ENCODE data around the gene HOXA4.

HOXA4 gene

GRCh38 chr7:27143950-27144780 is 13.6 kb upstream of the HOXA4 start:
- no peak for DNase-seq (ENCODE audit: low read depth in 1 of 2, low spot score in 1 of 2)
- no peak for TF ChIP-seq JUND (IDR thresholded peaks at IDR 0.05; ENCODE audit: low read depth)
- in situ Hi-C loops (cut with HindIII; ENCODE audit: low pct_unique_long_range_greater_than_20kb, low sequenced_read_pairs): no loop called here

DNA sequence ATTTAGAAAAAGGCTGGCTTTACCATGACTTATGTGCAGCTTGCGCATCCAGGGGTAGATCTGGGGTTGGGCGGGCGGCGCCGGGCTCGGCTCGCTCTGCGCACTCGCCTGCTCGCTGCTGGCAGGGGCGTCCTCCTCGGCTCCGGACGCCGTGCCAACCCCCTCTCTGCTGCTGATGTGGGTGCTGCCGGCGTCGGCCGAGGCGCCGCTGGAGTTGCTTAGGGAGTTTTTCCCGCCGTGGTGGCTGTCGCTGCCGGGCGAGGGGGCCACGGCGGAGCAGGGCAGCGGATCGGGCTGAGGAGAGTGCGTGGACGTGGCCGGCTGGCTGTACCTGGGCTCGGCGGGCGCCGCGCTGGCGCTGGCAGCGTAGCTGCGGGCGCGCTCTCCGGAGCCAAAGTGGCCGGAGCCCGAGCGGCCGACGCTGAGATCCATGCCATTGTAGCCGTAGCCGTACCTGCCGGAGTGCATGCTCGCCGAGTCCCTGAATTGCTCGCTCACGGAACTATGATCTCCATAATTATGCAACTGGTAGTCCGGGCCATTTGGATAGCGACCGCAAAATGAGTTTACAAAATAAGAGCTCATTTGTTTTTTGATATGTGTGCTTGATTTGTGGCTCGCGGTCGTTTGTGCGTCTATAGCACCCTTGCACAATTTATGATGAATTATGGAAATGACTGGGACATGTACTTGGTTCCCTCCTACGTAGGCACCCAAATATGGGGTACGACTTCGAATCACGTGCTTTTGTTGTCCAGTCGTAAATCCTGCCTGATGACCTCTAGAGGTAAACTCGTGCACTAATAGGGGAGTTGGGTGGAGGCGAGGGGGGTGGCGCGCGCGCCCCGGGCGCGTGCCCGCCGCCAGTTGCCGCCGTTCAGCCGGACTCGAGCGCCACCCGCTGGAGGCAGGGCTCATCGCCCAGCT is 12.7 kb upstream of the HOXA4 start, which contains the start of gene HOXA5:
HOXA5 (minus strand) TSS at position 659 of the 927 bp plus-strand sequence; CDS start at position 585, 74 bp downstream.
- in situ Hi-C loops (cut with HindIII; ENCODE audit: low pct_unique_long_range_greater_than_20kb, low sequenced_read_pairs): no loop called here
- TF ChIP-seq JUND (IDR thresholded peaks at IDR 0.05; ENCODE audit: low read depth): no peak
- no peak for DNase-seq (ENCODE audit: low read depth in 1 of 2, low spot score in 1 of 2)

GRCh38 chr7:27142580-27143022 is 12.0 kb upstream of the HOXA4 start:
- no peak for TF ChIP-seq JUND (IDR thresholded peaks at IDR 0.05; ENCODE audit: low read depth)
- DNase-seq (ENCODE audit: low read depth in 1 of 2, low spot score in 1 of 2): no peak
- in situ Hi-C loops (cut with HindIII; ENCODE audit: low pct_unique_long_range_greater_than_20kb, low sequenced_read_pairs): no loop called here

- no peak for DNase-seq (ENCODE audit: low read depth in 1 of 2, low spot score in 1 of 2)
- in situ Hi-C loops (cut with HindIII; ENCODE audit: low pct_unique_long_range_greater_than_20kb, low sequenced_read_pairs): no loop called here
- TF ChIP-seq JUND (IDR thresholded peaks at IDR 0.05; ENCODE audit: low read depth): no peak
Measured at GRCh38 chr7:27141923-27142579, 11.5 kb upstream of the HOXA4 start.

DNA sequence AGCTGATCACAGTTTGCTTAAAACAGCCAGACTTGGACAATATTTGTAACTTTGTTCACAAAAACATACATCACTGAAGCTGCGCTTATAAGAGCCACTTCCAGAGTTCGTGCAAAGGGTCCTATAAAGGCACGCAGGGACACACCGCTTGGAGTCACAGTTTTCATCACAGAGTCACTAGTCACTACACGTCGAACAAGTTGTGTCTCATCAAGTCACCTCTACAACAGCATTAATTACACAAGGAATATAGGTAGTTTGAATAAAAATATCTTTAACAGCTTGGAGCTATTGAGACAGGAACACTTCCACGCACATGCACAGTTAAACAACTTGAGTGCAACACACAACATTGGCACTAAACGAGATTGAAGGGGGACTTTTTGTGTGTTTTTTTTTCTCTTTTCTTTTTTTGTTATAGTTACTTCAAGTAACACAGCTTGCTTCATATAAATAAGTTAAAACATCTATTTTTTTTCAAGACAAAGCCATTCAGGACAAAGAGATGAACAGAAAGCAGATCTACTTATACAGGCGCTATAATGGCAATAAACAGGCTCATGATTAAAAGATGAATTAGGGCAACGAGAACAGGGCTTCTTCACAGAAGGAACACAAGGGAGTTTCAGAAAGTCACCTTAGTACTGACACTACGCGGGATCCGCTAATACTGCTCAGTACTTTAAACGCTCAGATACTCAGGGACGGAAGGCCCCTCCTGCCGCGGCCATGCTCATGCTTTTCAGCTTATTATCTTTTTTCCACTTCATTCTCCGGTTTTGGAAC is 10.8 kb upstream of the HOXA4 start:
- in situ Hi-C loops (cut with HindIII; ENCODE audit: low pct_unique_long_range_greater_than_20kb, low sequenced_read_pairs): no loop called here
- DNase-seq (ENCODE audit: low read depth in 1 of 2, low spot score in 1 of 2): no peak
- TF ChIP-seq JUND (IDR thresholded peaks at IDR 0.05; ENCODE audit: low read depth): no peak

DNA sequence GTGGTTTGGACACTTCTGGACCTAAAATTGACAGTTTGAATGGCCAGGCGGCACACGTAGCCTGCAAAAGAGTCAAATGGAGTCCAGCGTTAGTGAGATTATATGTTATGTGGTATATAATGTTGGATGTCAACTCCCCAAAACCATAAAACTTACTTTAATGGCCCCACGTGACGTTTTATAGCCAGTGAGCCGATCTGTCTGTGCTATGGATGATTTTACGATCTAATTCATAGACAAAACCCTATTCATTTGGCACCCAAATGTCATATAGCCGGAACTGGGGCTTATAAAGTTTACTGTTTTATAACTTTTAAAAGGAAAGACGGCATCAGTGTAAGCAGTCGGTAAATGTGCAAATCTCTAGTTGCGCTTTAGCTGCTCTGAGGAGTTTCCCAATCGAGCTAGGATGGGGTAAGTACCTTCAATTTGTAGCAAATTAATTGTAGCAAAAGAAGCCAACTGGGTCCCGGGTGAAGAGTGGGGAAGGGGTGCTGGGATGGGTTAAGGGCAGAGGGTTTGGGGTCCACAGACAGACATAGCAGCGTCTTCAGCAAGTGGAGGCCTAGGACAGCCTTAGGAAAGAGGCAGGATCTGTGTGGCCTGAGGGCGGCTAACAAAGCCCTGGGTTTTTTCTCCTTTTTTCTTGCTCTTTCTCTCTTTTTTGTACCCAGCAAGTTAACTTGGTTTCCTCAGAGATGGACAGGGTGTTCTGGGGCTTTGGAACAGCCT is 9.7 kb upstream of the HOXA4 start:
- no peak for DNase-seq (ENCODE audit: low read depth in 1 of 2, low spot score in 1 of 2)
- in situ Hi-C loops (cut with HindIII; ENCODE audit: low pct_unique_long_range_greater_than_20kb, low sequenced_read_pairs): no loop called here
- no peak for TF ChIP-seq JUND (IDR thresholded peaks at IDR 0.05; ENCODE audit: low read depth)

DNA sequence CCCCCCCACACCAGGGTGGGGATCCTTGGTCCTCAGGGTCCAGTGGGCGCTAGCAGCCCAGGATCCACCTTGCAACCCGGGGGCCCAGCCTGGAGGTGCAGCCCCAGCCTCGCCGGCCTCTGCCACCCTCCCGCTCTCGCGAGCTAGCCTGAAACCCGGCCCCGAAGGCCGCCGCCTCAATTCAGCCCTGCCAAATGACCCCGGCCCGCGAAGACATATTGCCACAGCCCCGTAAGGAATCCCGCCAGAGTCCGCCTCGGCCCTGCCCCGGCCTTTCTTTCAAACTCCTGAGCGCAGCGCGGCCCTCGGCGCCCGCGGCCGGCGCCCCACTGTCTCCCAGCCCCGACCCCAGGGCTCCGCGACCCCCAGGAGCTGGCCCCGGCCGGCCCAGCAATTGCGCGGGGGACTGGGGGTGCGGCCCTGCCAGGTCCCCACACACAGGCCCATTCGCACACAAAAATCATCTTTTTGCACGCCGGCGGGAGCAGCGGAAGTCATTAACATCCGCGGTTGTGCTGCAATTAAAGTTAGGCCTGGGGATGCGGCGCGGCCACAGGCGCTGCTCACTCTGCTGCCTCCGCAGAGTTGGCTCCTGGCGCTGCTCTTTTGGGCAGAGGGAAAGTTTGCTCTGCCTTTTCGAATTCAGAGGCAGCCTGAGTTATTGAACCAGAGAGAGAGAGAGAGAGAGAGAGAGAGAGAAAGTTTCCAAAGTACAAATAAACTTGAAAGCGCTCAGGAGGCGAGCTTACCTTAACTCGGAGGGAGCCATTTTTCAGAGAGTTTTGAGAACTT is 9.0 kb upstream of the HOXA4 start:
- no peak for DNase-seq (ENCODE audit: low read depth in 1 of 2, low spot score in 1 of 2)
- in situ Hi-C loops (cut with HindIII; ENCODE audit: low pct_unique_long_range_greater_than_20kb, low sequenced_read_pairs): no loop called here
- TF ChIP-seq JUND (IDR thresholded peaks at IDR 0.05; ENCODE audit: low read depth): no peak

- TF ChIP-seq JUND (IDR thresholded peaks at IDR 0.05; ENCODE audit: low read depth): no peak
Measured at GRCh38 chr7:27138985-27139333, 8.4 kb upstream of the HOXA4 start.

GRCh38 chr7:27138472-27138871 is 7.9 kb upstream of the HOXA4 start:
- no peak for TF ChIP-seq JUND (IDR thresholded peaks at IDR 0.05; ENCODE audit: low read depth)
- in situ Hi-C loops (cut with HindIII; ENCODE audit: low pct_unique_long_range_greater_than_20kb, low sequenced_read_pairs): no loop called here
- DNase-seq (ENCODE audit: low read depth in 1 of 2, low spot score in 1 of 2): no peak

More at GRCh38 chr7:27138985-27139333, 8.4 kb upstream of the HOXA4 start:
- in situ Hi-C loops (cut with HindIII; ENCODE audit: low pct_unique_long_range_greater_than_20kb, low sequenced_read_pairs): no loop called here
- no peak for DNase-seq (ENCODE audit: low read depth in 1 of 2, low spot score in 1 of 2)

DNA sequence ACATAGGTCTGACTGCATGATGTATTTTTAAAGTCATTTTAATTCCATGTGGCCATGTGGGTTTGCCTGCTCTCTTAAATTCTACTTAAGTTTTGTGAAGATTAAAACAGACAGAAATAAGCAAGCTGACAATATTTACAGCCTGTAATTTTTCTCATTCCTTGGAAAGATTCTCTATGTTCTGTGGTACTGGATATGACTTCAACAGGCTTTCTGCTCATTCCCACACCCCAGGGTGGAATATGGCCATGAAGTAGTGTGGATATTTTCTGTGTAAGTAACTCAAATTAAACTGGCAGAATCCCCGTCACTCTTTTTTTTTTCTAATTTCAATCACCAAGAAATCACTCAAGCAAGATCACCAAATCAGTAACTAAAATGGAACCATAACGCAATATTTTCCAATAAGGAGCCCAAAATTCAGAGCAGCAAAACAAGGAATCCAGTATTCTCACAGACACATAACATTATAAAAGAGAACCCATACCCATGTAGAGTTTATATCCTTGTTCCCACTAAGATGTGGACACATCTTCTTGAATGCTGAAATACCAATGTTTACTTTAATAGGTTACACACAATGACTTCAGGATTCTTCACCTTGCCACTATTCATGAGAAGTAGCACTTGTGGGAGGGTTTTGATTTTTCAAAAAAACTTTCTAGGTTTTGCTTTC is 7.2 kb upstream of the HOXA4 start:
- TF ChIP-seq JUND (IDR thresholded peaks at IDR 0.05; ENCODE audit: low read depth): no peak
- in situ Hi-C loops (cut with HindIII; ENCODE audit: low pct_unique_long_range_greater_than_20kb, low sequenced_read_pairs): no loop called here
- no peak for DNase-seq (ENCODE audit: low read depth in 1 of 2, low spot score in 1 of 2)
